ENCODE measurements around the gene ZNF425. TPM values are rescaled to one million over a fixed set of nuclear protein-coding genes. Genes with fewer than 3 reads are reported as not detected.
"Not testable (repeated sequence)": the region's sequence is repeated elsewhere in the genome, so short reads cannot be mapped to it uniquely, and the experiment has no call there.

The ZNF425 gene
- total RNA-seq, 1 experiment from 2014 or later: 0.57 TPM

DNA sequence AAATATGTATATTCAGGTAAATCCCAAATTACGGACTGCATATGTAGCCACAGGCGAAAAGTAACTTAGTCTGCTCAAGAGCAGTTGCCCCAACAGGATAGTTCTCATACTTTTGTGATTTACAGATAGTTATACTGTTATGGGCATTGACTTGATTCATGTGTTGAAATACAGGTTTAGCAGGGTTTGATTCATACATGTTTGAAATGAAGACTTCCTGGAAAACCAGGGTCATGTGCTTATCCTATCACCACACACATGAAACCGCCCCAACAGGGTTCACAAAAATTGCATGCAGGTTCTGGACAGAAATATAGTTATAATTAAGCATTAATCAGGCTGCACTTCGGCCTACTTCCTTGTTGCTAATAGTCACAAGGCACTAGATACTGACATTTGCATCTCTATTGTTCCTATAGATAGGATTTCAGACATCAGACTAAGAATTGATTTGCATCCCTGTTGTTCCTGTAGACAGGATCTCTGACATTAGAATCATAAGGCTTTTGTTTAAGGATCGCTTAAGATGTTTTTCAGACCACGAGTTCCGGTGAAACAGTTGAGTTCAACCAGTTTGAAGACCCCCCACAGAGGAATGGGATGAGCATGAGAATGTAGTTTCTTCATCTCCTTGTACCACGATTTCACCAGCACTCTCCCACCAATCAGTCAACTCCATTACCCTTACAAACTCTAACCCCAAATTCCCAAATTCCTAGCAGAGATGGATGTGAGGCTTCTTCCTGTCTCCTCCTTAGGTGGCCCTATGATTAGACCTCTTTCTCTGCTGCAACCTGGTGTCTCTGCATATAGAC, 19.1 kb upstream of the ZNF425 start:
- no peak overlapping the region for H3K27ac ChIP-seq
- H3K9me3 ChIP-seq (replicated peaks): no peaks in the 10 kb centered on the region

DNA sequence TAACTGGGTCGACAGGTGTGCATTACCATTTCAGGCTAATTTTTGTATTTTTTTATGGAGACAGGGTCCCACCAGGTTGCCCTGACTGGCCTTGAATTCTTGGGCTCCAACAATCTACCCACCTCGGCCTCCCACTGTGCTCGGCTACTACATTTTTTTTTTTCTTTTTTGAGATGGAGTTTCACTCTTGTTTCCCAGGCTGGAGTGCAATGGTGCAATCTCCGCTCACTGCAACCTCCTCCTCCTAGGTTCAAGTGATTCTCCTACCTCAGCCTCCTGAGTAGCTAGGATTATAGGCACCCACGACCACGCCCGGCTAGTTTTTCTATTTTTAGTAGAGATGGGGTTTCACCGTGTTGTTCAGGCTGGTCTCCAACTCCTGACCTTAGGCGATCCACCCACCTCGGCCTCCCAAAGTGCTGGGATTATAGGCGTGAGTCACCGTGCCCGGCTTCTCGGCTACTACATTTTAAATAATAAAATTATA, 18.4 kb upstream of the ZNF425 start:
- H3K4me3 ChIP-seq; H3K4me1 ChIP-seq; H3K9me3 ChIP-seq (replicated peaks); H3K27me3 ChIP-seq; DNase-seq; H3K36me3 ChIP-seq; H3K27ac ChIP-seq: not testable (repeated sequence)

More for the DNA sequence above, 19.1 kb upstream of the ZNF425 start:
- Histone ChIP-seq H3K27me3 (no peaks in the 10 kb centered on the region), H3K4me1 (no peaks in the 10 kb centered on the region), H3K36me3 (no peaks in the 10 kb centered on the region), H3K4me3 (no peak overlapping the region)
- no peak for DNase-seq

DNA sequence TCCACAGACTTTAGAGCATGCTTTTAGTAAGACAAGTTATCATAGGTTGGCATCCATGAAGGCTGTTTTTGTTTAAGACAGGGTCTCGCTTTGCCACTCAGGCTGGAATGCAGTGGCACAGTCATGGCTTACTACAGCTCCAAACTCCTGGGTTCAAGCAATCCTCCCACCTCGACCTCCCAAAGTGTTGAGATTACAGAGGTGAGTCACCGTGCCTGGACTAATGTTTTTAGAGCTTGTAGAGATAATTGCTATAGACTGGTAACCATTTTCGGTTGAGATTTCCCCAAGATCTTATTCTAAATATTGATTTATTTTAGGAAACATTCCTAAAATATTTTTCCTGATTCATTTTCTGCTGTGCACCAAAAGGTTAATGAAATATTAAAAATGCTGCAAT, 15.8 kb upstream of the ZNF425 start:
- no peaks in the 10 kb centered on the region for H3K4me1 ChIP-seq
- no peak overlapping the region for H3K4me3 ChIP-seq
- no peak overlapping the region for H3K27ac ChIP-seq
- H3K9me3 ChIP-seq (replicated peaks): no peaks in the 10 kb centered on the region
- H3K27me3 ChIP-seq: no peaks in the 10 kb centered on the region
- DNase-seq: no peak
- H3K36me3 ChIP-seq: no peaks in the 10 kb centered on the region

DNA sequence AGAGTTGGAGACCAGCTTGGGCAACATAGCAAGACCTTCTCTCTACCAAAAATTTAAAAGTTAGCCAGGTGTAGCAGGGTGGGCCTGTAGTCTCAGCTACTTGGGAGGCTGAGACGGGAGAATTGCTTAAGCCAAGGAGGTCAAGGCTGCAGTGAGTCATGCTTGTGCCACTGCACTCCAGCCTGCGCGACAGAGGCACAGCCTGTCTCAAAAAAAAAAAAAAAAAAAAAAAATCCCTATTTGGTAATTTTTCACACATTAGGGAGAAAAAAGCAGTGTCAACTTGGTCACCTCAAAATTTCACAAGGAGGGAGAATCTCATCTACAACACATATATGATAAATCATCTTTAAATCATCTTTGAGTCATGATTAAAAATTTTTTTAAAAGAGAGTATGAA, 14.7 kb upstream of the ZNF425 start:
- Histone ChIP-seq H3K9me3 (replicated peaks) (no peaks in the 10 kb centered on the region), H3K4me1 (no peaks in the 10 kb centered on the region), H3K27ac (no peak overlapping the region), H3K27me3 (no peaks in the 10 kb centered on the region), H3K4me3 (no peak overlapping the region), H3K36me3 (no peaks in the 10 kb centered on the region)
- DNase-seq: no peak

DNA sequence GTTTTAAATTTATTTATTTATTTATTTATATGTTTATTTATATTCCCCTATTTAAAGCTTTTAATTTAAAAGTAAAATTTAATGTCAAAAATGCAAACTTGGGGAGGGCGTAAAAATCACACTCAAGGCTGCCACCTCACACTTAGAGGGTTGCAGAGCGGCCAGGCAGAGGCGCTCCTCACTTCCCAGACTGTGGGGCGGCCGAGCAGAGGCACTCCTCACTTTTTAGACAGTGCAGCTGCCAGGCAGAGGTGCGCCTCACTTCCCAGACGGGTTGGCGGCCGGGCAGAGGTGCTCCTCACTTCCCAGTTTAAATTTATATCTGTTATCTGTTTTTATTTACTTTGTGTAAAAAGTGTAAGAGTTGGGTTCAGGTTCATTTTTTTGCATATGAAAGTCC, 10.0 kb upstream of the ZNF425 start:
- Histone ChIP-seq H3K27me3 (no peaks in the 10 kb centered on the region), H3K4me1 (no peaks in the 10 kb centered on the region), H3K9me3 (replicated peaks) (peaks cover under 1% of the 10 kb centered on the region), H3K27ac (no peak overlapping the region), H3K4me3 (no peak overlapping the region), H3K36me3 (peaks cover 4% of the 10 kb centered on the region; the same call in 1 of the 2 replicates)
- DNase-seq: no peak

DNA sequence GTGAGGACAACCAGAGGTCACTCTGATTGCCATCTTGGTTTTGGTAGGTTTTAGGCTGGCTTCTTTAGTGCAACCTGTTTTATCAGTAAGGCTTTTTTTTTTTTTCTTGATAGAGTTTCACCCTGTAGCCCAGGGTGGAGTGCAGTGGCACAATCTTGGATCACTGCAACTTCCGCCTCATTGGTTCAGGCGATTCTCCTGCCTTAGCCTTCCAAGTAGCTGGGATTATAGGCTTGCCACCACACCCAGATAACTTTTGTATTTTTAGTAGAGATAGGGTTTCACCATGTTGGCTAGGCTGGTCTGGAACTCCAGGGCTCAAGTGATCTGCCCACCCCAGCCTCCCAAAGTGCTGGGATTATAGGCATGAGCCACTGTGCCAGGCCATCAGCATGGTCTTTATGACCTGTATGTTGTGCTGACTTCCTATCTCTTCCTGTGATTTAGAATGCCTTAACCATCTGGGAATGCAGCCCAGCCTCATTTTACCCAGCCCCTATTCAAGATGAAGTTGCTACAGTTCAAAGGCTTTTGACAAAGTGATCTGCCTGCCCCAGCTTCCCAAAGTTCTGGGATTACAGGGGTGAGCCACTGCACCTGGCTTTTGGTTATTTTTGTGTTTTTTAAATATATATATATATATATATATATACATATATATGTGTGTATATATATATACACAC, 7.0 kb upstream of the ZNF425 start:
- Histone ChIP-seq H3K4me3 (no peak overlapping the region), H3K27ac (no peak overlapping the region), H3K36me3 (peaks cover 13% of the 10 kb centered on the region), H3K27me3 (no peaks in the 10 kb centered on the region), H3K9me3 (replicated peaks) (peaks cover 10% of the 10 kb centered on the region), H3K4me1 (peaks cover under 1% of the 10 kb centered on the region; the same call in 1 of the 2 replicates)
- no peak for DNase-seq

DNA sequence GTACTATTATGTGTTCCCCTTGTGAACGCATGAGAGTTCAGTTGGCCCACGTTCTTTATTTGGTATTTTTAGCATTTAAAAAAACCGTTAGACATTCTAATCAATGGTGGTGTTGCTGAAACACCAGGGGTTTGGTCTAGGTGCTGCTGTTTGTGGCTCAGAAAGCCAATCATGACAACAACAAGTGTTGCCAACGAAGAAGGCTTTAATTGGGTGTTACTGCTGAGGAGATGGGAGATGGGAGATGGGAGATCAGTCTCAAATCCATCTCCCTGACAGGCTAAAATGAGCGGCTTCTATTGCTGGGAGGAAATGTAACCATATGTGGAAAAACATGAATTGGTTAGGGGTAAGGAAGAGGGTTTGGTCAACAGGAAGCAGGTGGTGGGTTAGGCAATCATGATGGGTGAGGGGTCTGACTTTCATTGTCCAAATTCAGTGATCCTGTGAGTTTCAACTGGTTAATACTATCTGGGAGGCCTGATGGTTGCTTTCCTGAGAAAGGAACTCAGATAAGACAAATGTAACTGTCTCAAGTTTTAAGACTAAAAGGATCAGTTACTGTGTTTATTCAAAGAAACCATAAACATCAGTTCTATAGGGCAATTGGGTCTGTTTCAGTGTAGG, 4.6 kb upstream of the ZNF425 start:
- Histone ChIP-seq H3K9me3 (replicated peaks) (peaks cover 10% of the 10 kb centered on the region), H3K36me3 (peaks cover 13% of the 10 kb centered on the region), H3K4me3 (no peak overlapping the region), H3K27ac (no peak overlapping the region), H3K4me1 (peaks cover 4% of the 10 kb centered on the region; the same call in 1 of the 2 replicates), H3K27me3 (no peaks in the 10 kb centered on the region)
- DNase-seq: no peak

DNA sequence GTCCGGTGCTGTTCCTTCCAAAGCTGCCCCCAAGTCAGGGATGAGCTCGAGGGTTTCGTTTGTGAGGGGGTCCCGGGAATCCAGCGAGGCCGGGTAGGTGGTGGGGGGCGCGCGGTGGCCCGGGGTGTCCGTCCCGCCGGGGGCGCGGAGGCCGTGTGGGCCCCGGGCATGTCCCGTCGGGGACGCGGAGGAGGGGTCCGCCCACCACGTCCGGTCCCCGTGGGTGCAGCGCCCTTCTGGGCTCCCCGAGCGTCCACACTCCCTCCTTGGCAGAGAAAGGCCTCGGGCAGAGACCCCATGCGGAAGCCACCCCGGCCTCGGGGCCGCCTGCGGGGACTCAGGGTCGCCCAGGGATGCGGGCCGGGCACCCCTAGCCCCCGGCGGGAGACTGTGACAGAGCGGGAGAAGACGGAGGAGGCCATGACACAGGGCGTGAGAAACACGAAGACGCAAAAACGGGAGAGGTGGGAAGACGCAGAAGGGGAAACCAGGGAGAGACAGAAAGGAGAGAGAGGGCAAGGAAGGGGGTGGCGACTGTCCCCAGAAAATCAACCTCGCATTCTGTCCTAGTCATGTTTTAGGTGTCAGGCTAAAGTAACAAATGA, 640 bp upstream of the ZNF425 start:
- Histone ChIP-seq H3K9me3 (replicated peaks) (peaks cover 10% of the 10 kb centered on the region), H3K4me1 (peaks cover 9% of the 10 kb centered on the region), H3K4me3 (peak overlapping the region; percentile 85), H3K27me3 (no peaks in the 10 kb centered on the region), H3K36me3 (peaks cover 12% of the 10 kb centered on the region), H3K27ac (peak overlapping the region; percentile 55)
- peak; percentile 74 to 76 for DNase-seq

DNA sequence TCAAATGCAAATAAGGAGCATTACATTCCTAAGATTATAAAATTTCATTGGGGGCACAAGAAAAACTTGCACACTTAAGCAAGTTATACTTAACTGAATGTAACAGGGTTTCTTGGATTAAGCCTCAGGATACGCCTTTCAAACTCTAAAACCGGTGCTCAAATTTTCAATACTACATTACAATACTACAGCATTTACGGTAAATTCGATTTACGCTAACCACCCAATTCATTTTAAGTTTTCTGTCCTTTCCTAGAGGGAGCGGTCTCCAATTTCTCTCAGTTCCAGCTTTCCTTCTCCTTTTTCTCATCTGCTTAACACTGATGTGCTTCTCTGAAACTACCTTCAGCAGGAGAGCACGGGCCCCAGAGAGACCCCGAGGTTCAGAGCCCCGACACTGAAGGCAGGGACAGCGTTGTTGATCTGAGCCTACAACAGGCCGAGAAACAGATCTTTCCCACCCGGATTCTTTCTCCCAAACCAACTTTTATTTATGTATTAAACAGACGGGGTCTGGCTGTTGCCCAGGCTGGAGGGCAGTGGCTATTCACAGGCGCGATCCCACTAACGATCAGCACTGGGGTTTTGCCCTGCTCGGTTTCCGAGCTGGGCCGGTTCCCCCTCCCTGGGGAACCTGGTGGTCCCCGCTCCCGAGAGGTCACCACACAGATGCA, 798 bp downstream of the ZNF425 start:
- peaks cover 2% of the 10 kb centered on the region for H3K9me3 ChIP-seq (replicated peaks)
- H3K36me3 ChIP-seq: peaks cover 2% of the 10 kb centered on the region
- no peaks in the 10 kb centered on the region for H3K27me3 ChIP-seq
- DNase-seq: peak in 1 of 2 experiments; percentile 42
- H3K27ac ChIP-seq: peak overlapping the region; percentile 55
- H3K4me3 ChIP-seq: peak overlapping the region; percentile 85
- H3K4me1 ChIP-seq: peaks cover 9% of the 10 kb centered on the region

DNA sequence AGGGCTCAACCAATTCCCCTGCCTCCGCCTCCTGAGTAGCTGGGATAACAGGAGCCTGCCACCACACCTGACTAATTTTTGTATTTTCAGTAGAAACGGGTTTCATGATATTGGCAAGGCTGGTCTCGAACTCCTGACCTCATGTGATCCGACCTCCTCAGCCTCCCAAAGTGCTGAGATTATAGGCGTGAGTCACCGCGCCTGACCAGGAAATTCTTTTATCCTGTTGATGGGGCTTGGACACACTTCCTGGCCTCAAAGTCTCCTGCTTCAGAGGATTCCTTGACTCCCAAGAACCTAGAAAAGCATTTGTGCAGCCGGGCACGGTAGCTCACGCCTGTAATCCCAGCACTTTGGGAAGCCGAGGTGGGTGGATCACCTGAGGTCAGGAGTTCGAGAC, 16.2 kb downstream of the ZNF425 start:
- Histone ChIP-seq H3K4me1 (no peaks in the 10 kb centered on the region), H3K4me3 (no peak overlapping the region), H3K27me3 (no peaks in the 10 kb centered on the region), H3K27ac (no peak overlapping the region), H3K9me3 (replicated peaks) (no peaks in the 10 kb centered on the region), H3K36me3 (no peaks in the 10 kb centered on the region)
- DNase-seq: no peak

DNA sequence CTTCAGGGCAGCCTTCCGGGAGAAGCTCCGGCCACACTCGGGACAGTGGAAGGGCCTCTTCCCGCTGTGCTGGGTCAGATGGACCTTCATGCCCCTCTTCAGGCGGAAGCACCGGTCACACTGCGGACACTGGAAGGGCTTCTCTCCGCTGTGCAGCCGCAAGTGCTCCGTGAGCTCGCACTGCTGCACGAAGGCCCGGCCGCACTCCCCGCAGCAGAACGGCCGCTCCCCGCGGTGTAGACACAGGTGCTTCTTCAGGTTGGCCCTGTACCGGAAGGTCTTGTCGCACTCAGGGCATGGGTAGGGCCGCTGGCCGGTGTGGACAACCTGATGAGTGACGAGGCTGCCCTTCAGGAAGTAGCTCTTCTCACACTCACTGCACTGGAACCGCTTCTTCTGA, 21.4 kb downstream of the ZNF425 start:
- Histone ChIP-seq H3K4me1 (no peaks in the 10 kb centered on the region), H3K27ac (no peak overlapping the region), H3K4me3 (no peak overlapping the region), H3K9me3 (replicated peaks) (no peaks in the 10 kb centered on the region), H3K27me3 (no peaks in the 10 kb centered on the region), H3K36me3 (no peaks in the 10 kb centered on the region)
- DNase-seq: no peak

DNA sequence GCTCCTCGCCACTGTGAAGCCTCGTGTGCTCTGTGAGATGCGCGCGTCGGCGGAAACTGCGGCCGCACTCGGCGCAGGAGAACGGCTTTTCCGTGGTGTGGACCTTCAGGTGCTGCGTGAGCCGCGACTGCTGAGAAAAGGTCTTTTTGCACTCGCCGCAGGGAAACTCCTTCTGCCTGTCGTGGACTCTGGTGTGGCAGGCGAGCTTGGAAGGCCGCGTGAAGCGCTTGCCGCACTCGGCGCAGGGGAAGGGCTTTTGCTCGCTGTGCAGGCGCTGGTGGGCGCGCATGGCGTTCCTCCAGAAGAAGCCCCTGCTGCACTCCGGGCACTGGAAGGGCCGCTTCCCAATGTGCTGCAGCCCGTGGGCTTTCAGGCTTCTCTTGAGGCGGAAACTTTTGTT, 21.9 kb downstream of the ZNF425 start:
- DNase-seq: no peak
- no peaks in the 10 kb centered on the region for H3K4me1 ChIP-seq
- no peaks in the 10 kb centered on the region for H3K9me3 ChIP-seq (replicated peaks)
- no peaks in the 10 kb centered on the region for H3K27me3 ChIP-seq
- H3K27ac ChIP-seq: no peak overlapping the region
- H3K4me3 ChIP-seq: no peak overlapping the region
- H3K36me3 ChIP-seq: no peaks in the 10 kb centered on the region

DNA sequence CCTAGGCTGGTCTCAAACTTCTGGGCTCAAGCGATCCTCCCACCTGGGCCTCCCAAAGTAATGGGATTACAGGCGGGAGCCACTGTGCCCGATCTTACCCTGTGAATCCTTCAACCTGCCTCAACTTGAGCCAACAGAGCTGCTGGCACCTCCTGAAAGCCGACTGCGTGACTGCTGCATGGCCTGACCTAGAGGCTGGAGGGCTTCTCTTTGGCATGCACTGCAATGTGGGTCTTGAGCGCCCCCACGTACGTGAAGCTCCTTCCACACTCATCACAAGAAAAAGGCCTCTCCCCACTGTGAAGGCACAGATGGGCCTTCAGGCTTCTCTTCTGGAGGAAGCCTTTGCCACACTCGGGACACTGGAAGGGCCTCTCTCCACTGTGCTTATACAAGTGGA, 22.7 kb downstream of the ZNF425 start:
- Histone ChIP-seq H3K9me3 (replicated peaks) (no peaks in the 10 kb centered on the region), H3K36me3 (no peaks in the 10 kb centered on the region), H3K4me1 (no peaks in the 10 kb centered on the region), H3K4me3 (no peak overlapping the region), H3K27ac (no peak overlapping the region), H3K27me3 (no peaks in the 10 kb centered on the region)
- no peak for DNase-seq

DNA sequence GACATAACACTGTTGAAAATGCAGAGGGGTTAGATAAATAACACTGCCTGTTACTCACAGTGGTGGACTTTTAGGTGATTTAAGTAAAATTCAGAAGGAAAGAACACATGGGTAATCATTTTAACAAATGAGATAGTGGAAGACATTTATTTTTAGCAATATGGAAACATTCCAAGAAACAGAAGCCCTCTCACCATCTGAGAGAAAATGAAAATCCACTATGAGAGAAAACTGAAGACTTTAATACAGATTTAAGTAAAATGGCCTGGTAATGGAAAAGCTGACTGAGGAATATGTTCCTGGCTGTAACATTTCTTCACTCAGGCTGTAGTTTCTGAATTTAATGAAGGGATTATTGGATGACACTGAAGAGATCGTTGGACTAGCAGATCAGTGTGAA, 23.5 kb downstream of the ZNF425 start:
- Histone ChIP-seq H3K4me1 (no peaks in the 10 kb centered on the region), H3K4me3 (no peak overlapping the region), H3K9me3 (replicated peaks) (no peaks in the 10 kb centered on the region), H3K27me3 (no peaks in the 10 kb centered on the region), H3K36me3 (no peaks in the 10 kb centered on the region), H3K27ac (no peak overlapping the region)
- no peak for DNase-seq

Data from SJCRH30 (cell line).